GM20000 (cell line): ENCODE measurements around the gene RAPGEF3.

ENCODE experiments used
- DNase-seq: peaks from one replicate; pipeline ENCODE4 v3.0.0; 2012; ENCODE audit warnings: low spot score
- CTCF ChIP-seq: IDR thresholded peaks from 2 replicates; pipeline ENCODE4 v1.5.1; 2012; ENCODE audit warnings: mild to moderate bottlenecking, control low read depth; ENCODE audit errors: extremely low read depth, missing control alignments

RAPGEF3 gene

GRCh38 chr12:47712171-47712570, 46.5 kb downstream of the RAPGEF3 start:
- TF ChIP-seq CTCF, result no peak
- DNase-seq, result no peak

GRCh38 chr12:47711448-47711847, 47.2 kb downstream of the RAPGEF3 start:
- no peak for DNase-seq
- TF ChIP-seq CTCF, result no peak

GRCh38 chr12:47710278-47710677, 48.4 kb downstream of the RAPGEF3 start:
- TF ChIP-seq CTCF, result no peak
- DNase-seq, result no peak

- no peak for DNase-seq
- TF ChIP-seq CTCF, result no peak
Observed at GRCh38 chr12:47709671-47710070, 49.0 kb downstream of the RAPGEF3 start.

GRCh38 chr12:47709237-47709636, 49.4 kb downstream of the RAPGEF3 start:
- no peak for TF ChIP-seq CTCF

GRCh38 chr12:47707905-47708543, 50.7 kb downstream of the RAPGEF3 start:
- no peak for DNase-seq
- no peak for TF ChIP-seq CTCF

More at GRCh38 chr12:47709237-47709636, 49.4 kb downstream of the RAPGEF3 start:
- no peak for DNase-seq

- TF ChIP-seq CTCF, result no peak
- no peak for DNase-seq
Observed at GRCh38 chr12:47707355-47707754, 51.3 kb downstream of the RAPGEF3 start.
